ACC112 (cell line): ENCODE results near the gene MYCBP2.
"Not testable (repeated sequence)": the region's sequence is repeated elsewhere in the genome, so short reads cannot be mapped to it uniquely, and the experiment has no call there.

Source experiments
- H2AFZ ChIP-seq: fragments of 200-600 bp; sonication (generic); one replicate; pipeline ENCODE4 v1.6.0; 2017; ENCODE audit warnings: antibody characterized with exemption, low read length; ENCODE audit not compliant: unreplicated experiment
- H3K27ac ChIP-seq: fragments of 200-600 bp; sonication (generic); 2 replicates; pipeline ENCODE4 v1.5.1; 2014; ENCODE audit warnings: low read depth, mild to moderate bottlenecking, antibody characterized with exemption, low read length, moderate library complexity
- H3K27me3 ChIP-seq: fragments of 200-600 bp; sonication (generic); 2 replicates; pipeline ENCODE4 v1.6.1; 2014; ENCODE audit warnings: mild to moderate bottlenecking, antibody characterized with exemption, low read length, moderate library complexity, mixed read lengths; ENCODE audit not compliant: insufficient read depth
- H3K36me3 ChIP-seq: fragments of 200-600 bp; sonication (generic); 2 replicates; pipeline ENCODE4 v1.6.1; 2016; ENCODE audit warnings: mild to moderate bottlenecking, antibody characterized with exemption, low read length, moderate library complexity, mixed read lengths; ENCODE audit not compliant: insufficient read depth
- H3K4me1 ChIP-seq: fragments of 200-600 bp; sonication (generic); one replicate; pipeline ENCODE4 v1.6.1; 2016; ENCODE audit warnings: low read length, mixed read lengths; ENCODE audit not compliant: insufficient read depth, unreplicated experiment, control insufficient read depth
- H3K4me3 ChIP-seq: fragments of 200-600 bp; sonication (generic); 2 replicates; pipeline ENCODE4 v1.5.1; 2014; ENCODE audit warnings: mild to moderate bottlenecking, low read depth, low read length
- H3K79me2 ChIP-seq: fragments of 200-600 bp; sonication (generic); one replicate; pipeline ENCODE4 v1.6.0; 2016; ENCODE audit warnings: low read length; ENCODE audit not compliant: control insufficient read depth, unreplicated experiment, insufficient read depth

Gene MYCBP2

DNA sequence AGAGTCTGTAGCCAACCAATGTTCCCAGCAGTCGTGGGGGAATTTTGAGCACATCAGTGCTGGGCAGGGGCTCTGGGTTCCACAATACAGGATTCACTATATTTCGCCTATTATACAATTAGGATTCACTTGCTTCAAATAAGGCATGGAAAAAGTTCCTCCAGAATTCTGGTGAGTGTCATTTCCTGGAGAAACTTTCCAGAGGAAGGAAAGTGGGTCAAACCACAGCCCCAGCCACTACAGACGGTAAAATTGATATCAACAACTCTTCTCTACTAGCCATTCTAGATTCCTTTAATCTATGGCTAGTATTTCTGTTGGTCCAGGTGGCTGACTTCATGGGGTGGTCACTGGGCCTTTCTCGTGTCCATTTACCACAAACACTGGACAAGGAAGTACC lies 10.5 kb downstream of the MYCBP2 start:
- H3K27ac ChIP-seq, result no peak overlapping the region
- H3K4me3 ChIP-seq, result no peak overlapping the region
- H3K36me3 ChIP-seq, result no peaks in the 10 kb centered on the region
- H3K27me3 ChIP-seq, result no peaks in the 10 kb centered on the region
- H3K79me2 ChIP-seq, result peaks cover 85% of the 10 kb centered on the region
- H3K4me1 ChIP-seq, result no peaks in the 10 kb centered on the region
- H2AFZ ChIP-seq, result no peak overlapping the region

DNA sequence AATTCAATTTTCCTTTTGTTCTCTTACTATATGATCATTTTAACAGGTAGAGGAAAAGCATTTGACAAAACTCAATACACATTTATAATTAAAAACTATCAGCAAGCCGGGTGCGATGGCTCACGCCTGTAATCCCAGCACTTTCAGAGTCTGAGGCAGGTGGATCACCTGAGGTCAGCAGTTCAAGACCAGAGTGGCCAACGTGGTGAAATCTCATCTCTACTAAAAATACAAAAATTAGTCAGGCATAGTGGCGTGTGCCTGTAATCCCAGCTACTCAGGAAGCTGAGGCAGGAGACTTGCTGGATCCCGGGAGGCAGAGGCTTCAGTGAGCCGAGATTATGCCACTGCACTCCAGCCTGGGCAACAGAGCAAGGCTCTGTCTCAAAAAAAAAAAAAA lies 11.4 kb downstream of the MYCBP2 start:
- H3K27ac ChIP-seq, result not testable (repeated sequence)

DNA sequence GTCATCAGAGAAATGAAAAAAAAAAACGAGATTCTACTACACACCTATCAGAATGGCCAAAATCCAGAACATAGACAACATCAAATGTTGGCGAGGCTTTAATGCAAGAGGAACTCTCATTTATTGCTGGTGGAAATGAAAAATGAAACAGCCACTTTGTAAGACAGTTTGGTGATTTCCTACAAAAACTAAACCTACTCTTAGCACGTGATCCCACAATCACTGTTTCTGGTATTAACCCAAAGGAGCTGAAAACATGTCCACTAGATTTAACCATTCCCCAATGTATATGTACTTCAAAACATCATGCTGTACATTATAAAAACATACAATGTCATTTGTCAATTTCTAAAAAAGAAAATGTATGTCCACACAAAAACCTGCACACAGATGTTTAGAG lies 13.0 kb downstream of the MYCBP2 start:
- H3K79me2 ChIP-seq, result peaks cover 84% of the 10 kb centered on the region
- no peak overlapping the region for H2AFZ ChIP-seq
- H3K4me3 ChIP-seq, result no peak overlapping the region
- H3K36me3 ChIP-seq, result no peaks in the 10 kb centered on the region
- H3K27ac ChIP-seq, result no peak overlapping the region
- peaks cover 9% of the 10 kb centered on the region for H3K4me1 ChIP-seq
- H3K27me3 ChIP-seq, result no peaks in the 10 kb centered on the region

More for the DNA sequence above, 11.4 kb downstream of the MYCBP2 start:
- H3K4me3 ChIP-seq, H3K27me3 ChIP-seq, H3K36me3 ChIP-seq, H3K4me1 ChIP-seq, H2AFZ ChIP-seq: not testable (repeated sequence)
- peaks cover 85% of the 10 kb centered on the region for H3K79me2 ChIP-seq

DNA sequence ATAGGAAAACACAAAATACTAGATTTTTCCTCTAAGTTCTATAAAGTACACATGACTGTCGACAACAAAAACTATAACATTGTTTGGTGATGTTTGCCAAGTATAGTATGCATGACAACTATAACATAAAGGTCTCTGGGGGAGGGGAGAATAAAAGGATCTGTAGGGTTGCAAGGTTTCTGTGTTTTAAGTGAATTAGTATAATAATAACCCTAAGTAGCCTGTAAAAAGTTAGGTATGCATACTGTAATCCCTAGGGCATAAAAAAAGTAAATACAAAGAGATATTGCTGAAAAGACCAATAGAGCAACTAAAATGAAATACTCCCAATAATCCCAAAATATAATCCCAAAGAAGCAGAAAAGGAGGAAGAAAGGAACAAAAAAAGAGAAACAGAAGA lies 14.6 kb downstream of the MYCBP2 start:
- no peaks in the 10 kb centered on the region for H3K27me3 ChIP-seq
- peaks cover 9% of the 10 kb centered on the region for H3K4me1 ChIP-seq
- no peak overlapping the region for H3K27ac ChIP-seq
- no peaks in the 10 kb centered on the region for H3K36me3 ChIP-seq
- peaks cover 89% of the 10 kb centered on the region for H3K79me2 ChIP-seq
- H3K4me3 ChIP-seq, result no peak overlapping the region
- no peak overlapping the region for H2AFZ ChIP-seq

DNA sequence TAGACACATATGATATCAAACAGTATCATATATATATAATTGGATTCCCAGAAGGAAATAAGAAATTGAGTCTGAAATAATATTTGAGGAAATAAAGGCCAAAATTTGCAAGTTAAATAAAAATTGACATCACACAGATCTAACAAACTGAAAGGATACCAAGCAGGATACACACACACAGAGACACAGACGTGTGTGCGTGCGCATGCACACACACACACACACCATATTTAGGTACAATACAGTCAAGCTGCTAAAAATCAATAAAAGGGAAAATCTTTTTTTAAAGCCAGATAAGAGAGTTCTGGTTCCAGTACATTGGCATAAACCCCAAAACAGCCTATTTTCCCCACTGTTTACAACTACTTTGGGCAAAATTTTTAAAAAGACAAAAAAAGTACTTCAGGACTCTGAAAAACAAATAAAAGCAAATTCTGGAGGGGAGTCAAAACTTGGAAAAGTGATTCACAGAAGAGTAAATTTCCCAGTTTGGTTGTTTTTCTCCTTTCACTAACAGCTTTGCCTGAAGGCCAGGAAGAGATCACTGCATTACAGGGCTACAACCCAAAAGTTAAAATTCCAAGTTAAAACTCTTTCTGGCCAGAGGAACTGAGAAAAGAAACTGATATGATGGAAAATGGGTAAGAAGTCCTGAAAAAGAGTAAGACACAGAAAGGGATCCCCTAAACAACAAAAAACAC lies 16.2 kb downstream of the MYCBP2 start:
- Histone ChIP-seq H2AFZ (no peak overlapping the region), H3K79me2 (peaks cover 87% of the 10 kb centered on the region), H3K27ac (no peak overlapping the region), H3K4me1 (peaks cover 16% of the 10 kb centered on the region), H3K36me3 (no peaks in the 10 kb centered on the region), H3K4me3 (no peak overlapping the region; the same call in 1 of the 2 replicates), H3K27me3 (no peaks in the 10 kb centered on the region)

DNA sequence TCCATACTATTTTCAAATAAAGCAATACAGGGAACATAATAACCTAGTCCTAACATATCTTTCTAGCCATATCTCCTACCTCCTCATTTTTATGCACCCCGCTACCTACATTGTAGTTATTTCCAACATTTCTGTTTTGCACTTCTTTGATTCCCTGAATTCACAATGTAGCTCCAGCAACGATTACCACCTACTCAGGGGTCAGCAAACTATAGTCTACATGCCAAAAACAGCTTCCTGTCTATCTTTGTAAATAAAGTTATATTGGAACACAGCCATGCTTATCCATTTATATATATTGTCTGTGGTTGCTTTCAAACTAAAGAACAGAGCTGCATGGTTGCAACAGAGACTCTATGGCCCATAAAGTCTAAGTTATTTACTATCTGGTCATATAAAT lies 16.7 kb downstream of the MYCBP2 start:
- H3K4me1 ChIP-seq, result peaks cover 22% of the 10 kb centered on the region

DNA sequence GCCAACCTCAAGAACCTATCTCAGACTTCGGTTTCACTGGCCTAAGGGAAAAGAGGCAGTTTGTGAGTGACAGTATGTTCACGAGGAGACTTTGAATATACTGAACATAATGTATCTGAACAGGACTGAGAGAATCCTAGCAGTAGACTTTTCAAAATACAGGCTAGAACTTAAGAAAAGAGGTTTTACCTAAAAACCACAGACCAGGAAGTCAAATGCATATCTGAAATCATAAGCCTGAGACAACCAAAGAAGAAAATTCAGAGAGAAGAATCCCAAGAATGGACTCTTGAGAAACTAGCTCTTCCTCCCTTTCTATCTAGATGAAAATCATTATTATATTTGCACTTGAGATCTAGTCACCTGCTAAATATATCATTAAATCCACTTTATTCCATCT lies 17.6 kb downstream of the MYCBP2 start:
- no peaks in the 10 kb centered on the region for H3K27me3 ChIP-seq
- no peak overlapping the region for H2AFZ ChIP-seq
- H3K4me1 ChIP-seq, result peaks cover 24% of the 10 kb centered on the region
- H3K79me2 ChIP-seq, result peaks cover 85% of the 10 kb centered on the region
- no peak overlapping the region for H3K4me3 ChIP-seq
- no peak overlapping the region for H3K27ac ChIP-seq
- H3K36me3 ChIP-seq, result no peaks in the 10 kb centered on the region

More for the DNA sequence above, 16.7 kb downstream of the MYCBP2 start:
- Histone ChIP-seq H3K36me3 (no peaks in the 10 kb centered on the region), H3K4me3 (no peak overlapping the region), H3K79me2 (peaks cover 89% of the 10 kb centered on the region), H3K27me3 (no peaks in the 10 kb centered on the region), H2AFZ (no peak overlapping the region), H3K27ac (no peak overlapping the region)

DNA sequence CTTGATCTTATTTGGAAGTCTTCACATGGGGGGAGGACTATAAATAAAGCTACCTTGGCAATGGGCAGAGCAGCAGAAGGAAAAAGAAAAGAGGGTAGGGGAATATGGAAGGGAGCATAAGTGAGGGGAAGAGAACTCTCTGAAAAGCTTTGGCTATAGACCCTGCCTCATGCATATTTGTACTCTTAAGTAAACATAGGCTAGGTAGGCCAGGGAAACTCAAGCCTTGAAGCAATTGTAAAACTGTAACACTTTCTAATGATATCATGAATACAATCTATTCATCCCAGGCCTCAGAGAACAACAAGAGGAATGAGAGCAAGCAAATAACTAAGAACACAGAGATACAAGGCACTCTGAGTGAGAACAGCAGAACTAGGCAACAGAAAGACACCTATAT lies 20.4 kb downstream of the MYCBP2 start:
- H3K79me2 ChIP-seq, result peaks cover 88% of the 10 kb centered on the region
- H2AFZ ChIP-seq, result no peak overlapping the region
- peaks cover 24% of the 10 kb centered on the region for H3K4me1 ChIP-seq
- no peak overlapping the region for H3K4me3 ChIP-seq
- H3K27me3 ChIP-seq, result no peaks in the 10 kb centered on the region
- H3K36me3 ChIP-seq, result no peaks in the 10 kb centered on the region
- no peak overlapping the region for H3K27ac ChIP-seq

DNA sequence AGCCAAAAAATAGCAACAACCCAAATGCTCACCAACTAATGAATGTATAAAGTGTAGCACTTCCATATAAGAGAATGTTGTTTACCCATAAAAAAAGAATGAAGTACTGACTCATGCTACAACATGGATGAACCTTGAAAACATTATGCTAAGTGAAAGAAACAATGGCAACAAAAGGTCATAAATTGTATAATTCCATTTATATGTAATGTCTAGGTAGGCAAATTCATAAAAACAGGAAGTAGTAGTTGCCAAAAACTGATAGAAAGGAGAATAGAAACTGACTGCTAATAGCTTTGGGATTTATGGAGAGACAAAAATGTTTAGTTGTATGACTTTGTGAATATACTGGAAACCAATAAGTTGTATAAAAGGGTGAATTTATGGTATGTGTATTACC lies 21.6 kb downstream of the MYCBP2 start:
- Histone ChIP-seq H3K27ac (peak overlapping the region; percentile 27; the same call in 1 of the 2 replicates), H3K36me3 (no peaks in the 10 kb centered on the region), H3K4me3 (no peak overlapping the region), H3K27me3 (no peaks in the 10 kb centered on the region), H2AFZ (no peak overlapping the region), H3K79me2 (peaks cover 86% of the 10 kb centered on the region), H3K4me1 (peaks cover 23% of the 10 kb centered on the region)

DNA sequence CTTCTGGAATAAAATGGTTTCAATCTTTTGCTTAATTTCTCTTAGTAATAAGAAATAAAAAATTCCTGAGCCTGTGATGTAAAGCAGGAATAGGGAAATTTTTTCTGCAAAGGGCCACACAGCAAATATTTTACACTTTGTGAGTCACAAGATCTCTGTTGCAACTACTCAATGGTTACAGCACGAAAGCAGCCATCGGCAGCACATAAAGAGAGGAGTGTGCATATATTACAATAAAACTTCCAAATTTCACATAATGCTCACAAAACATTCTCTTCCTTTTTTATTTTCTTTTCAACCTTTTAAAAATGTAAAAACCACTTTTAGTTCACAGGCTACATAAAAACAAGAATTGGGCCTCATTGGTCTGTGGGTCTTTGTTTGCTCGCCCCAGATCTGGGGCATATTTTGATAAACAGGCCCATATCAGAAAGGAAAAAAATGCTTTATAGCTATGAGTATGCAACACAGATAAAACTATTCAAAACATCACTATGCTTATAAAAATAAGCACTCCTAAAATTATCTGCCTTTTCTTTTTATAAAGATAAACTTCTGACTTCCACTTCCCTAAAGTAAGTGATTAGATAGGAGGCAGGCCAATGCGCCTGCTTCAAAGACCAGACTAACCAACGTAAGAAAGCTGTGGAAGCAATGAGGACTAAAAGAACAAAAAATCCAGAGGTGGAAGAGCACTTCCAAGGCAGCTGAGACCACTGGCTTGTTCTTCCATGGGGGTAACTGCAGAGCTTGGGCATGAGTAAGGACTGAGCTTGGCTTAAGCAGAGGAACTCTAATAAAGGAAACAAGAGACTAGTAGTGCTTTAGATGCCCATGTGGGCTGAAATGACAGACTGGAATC lies 26.5 kb downstream of the MYCBP2 start:
- H2AFZ ChIP-seq, result peak overlapping the region; percentile 71
- H3K79me2 ChIP-seq, result peaks cover 68% of the 10 kb centered on the region
- H3K4me1 ChIP-seq, result peaks cover 18% of the 10 kb centered on the region
- peak overlapping the region; percentile 45 for H3K4me3 ChIP-seq
- H3K27me3 ChIP-seq, result no peaks in the 10 kb centered on the region
- H3K27ac ChIP-seq, result peak overlapping the region; percentile 64
- no peaks in the 10 kb centered on the region for H3K36me3 ChIP-seq

DNA sequence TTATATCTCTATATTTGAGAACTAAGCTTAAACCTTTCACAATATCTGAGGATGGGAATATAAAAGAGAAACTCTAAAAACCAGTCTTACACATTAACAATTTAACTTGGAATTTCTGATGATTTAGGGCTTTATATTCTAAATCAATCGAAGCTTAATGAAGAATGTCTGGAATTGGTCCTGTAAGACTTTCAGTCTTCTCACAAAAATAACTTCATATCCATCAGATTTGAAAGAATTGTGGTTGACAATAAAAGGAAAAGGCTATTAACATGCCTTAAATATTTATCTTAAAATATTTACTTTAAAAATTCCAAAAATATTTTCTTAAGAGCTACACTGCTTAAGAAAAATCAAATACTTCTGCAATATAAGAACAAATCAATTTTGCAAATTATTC lies 27.3 kb downstream of the MYCBP2 start:
- Histone ChIP-seq H3K27ac (peak overlapping the region; percentile 64), H3K27me3 (no peaks in the 10 kb centered on the region), H3K4me1 (peaks cover 13% of the 10 kb centered on the region)

More for the DNA sequence above, 27.3 kb downstream of the MYCBP2 start:
- Histone ChIP-seq H3K79me2 (peaks cover 63% of the 10 kb centered on the region), H2AFZ (no peak overlapping the region), H3K4me3 (no peak overlapping the region), H3K36me3 (no peaks in the 10 kb centered on the region)
